Stimulated activated naive B cell treated with anti-CD40 and anti-IgM and Interleukin-4, amounts not matched to agents 10 μg/mL and 1 μg/mL and 100 μg/mL, for 72 hours (primary cell): ENCODE results near the gene KHSRP.

Experiments
- ATAC-seq, 2 donors: fragments of 150-1000 bp; cut with Tn5 transposase; replicated peaks; 2 replicates each; pipeline ENCODE4 v1.10.0; 2021; ENCODE audit warnings: moderate library complexity in 1 of 2
- DNase-seq: peaks from one replicate; pipeline ENCODE4 v3.0.0; 2021
- H3K27ac Mint-ChIP-seq: one replicate; pipeline ENCODE4 v1.8.0; 2022; ENCODE audit warnings: mild to moderate bottlenecking, mixed read lengths
- H3K27me3 Mint-ChIP-seq, 2 donors: one replicate each; pipeline ENCODE4 v1.8.0; 2022; ENCODE audit warnings: mixed read lengths in 2 of 2
- H3K36me3 Mint-ChIP-seq, 2 donors: one replicate each; pipeline ENCODE4 v1.8.0; 2022; ENCODE audit warnings: mixed read lengths in 2 of 2, mild to moderate bottlenecking in 1 of 2
- H3K4me1 Mint-ChIP-seq, 2 donors: one replicate each; pipeline ENCODE4 v1.8.0; 2022; ENCODE audit warnings: mixed read lengths in 2 of 2, mild to moderate bottlenecking in 1 of 2
- H3K4me3 Mint-ChIP-seq, 2 donors: one replicate each; pipeline ENCODE4 v1.8.0; 2022; ENCODE audit warnings: mild to moderate bottlenecking in 2 of 2, mixed read lengths in 2 of 2, moderate library complexity in 1 of 2
- H3K9me3 Mint-ChIP-seq, 2 donors: one replicate each; pipeline ENCODE4 v1.8.0; 2022; ENCODE audit warnings: mixed read lengths in 2 of 2, mild to moderate bottlenecking in 1 of 2

The KHSRP gene

DNA sequence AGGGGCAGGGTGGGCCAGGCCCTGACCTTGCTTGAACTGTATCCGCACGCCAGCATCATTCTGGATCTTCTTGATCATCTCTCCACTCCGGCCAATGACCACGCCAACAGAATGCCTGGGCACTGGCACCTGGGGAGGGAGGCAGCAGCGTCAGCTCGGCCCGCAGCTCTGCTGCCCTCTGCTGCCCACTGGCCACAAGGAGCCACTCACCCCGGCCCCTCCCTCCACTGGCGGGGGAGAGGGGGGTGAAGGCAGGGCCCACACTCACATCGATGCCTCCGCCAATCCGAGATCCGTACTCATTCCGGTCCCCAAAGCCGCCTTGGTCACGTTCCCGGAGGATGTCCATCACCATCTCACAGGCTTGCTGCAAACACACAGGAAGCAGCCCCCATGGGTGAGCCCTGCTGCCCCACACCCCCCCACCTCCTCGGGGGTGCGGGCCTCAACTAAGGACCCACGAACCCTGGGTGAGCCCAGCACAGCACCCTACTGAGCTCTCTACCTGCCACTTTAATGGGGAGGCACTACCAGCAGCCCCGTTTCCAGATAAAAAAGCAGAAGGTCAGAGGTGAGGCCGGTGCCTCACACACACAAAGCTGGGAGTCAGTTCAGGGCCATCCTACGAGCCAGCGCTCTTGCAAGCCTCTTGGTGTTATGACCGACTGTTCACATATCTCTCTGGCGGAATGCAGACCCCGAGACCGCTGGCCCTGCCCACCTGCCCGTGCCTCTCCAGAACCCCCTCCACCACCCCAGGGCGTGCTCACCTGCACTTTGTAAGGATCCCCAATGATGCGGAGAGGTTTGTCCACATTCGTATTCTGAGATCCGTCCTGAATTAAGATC, 6.7 kb downstream of the KHSRP start:
- H3K4me1 Mint-ChIP-seq: peaks cover 9 to 27% of the 10 kb centered on the region in 2 donors
- no peak overlapping the region for H3K27ac Mint-ChIP-seq
- ATAC-seq: no peak
- H3K36me3 Mint-ChIP-seq: peaks cover 49 to 68% of the 10 kb centered on the region in 2 donors
- no peak for DNase-seq
- no peaks in the 10 kb centered on the region for H3K27me3 Mint-ChIP-seq
- H3K9me3 Mint-ChIP-seq: no peaks in the 10 kb centered on the region
- no peak overlapping the region for H3K4me3 Mint-ChIP-seq

DNA sequence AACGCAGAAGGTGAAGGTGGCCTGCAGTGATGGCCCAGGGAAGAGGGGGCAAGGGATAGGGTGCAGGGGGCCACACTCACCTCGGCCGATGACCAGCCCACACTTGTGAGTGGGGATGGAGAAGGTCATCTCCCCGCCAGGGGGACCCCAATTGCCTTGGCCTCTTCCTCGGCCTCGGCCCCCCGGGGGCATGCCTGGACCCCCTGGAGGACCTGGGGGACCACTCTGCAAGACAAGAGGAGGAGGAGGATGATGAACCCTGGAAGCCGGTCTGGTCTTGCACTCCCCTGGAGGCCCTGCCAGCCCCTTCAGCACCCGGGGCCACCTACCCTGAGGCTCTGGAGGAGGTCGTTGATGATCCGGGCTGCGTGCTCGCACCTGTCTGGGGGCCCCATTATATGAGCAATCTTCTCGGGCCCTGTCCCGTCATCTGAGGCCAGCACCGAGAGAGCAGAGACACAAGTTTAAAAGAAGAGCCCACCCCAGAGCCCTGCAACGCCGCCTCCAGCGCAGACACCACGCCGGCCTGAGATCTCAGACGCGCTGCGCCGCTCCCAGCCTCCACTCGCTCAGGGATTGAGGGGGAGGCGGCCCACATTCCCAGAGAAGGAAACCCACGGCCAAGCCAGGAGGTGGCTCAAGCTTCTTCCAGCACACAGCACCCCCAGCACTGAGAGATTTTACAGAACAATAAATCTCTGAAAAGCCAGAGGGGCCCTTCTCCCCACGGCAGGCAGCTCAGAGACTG, 7.8 kb downstream of the KHSRP start:
- Mint-ChIP-seq H3K4me3 (no peak overlapping the region), H3K4me1 (peaks cover 3 to 16% of the 10 kb centered on the region in 2 donors), H3K9me3 (no peaks in the 10 kb centered on the region), H3K27ac (no peak overlapping the region), H3K27me3 (no peaks in the 10 kb centered on the region), H3K36me3 (peaks cover 47 to 69% of the 10 kb centered on the region in 2 donors)
- no peak for DNase-seq
- ATAC-seq: no peak

GRCh38 chr19:6415591-6416190, 8.9 kb downstream of the KHSRP start:
- DNase-seq (no peak), ATAC-seq (no peak)
- H3K4me1 Mint-ChIP-seq: peaks cover 0 to 5% of the 10 kb centered on the region in 2 donors
- H3K27me3 Mint-ChIP-seq: no peaks in the 10 kb centered on the region
- H3K27ac Mint-ChIP-seq: peak overlapping the region; percentile 31
- peaks cover 43 to 63% of the 10 kb centered on the region in 2 donors for H3K36me3 Mint-ChIP-seq
- H3K4me3 Mint-ChIP-seq: no peak overlapping the region
- no peaks in the 10 kb centered on the region for H3K9me3 Mint-ChIP-seq

DNA sequence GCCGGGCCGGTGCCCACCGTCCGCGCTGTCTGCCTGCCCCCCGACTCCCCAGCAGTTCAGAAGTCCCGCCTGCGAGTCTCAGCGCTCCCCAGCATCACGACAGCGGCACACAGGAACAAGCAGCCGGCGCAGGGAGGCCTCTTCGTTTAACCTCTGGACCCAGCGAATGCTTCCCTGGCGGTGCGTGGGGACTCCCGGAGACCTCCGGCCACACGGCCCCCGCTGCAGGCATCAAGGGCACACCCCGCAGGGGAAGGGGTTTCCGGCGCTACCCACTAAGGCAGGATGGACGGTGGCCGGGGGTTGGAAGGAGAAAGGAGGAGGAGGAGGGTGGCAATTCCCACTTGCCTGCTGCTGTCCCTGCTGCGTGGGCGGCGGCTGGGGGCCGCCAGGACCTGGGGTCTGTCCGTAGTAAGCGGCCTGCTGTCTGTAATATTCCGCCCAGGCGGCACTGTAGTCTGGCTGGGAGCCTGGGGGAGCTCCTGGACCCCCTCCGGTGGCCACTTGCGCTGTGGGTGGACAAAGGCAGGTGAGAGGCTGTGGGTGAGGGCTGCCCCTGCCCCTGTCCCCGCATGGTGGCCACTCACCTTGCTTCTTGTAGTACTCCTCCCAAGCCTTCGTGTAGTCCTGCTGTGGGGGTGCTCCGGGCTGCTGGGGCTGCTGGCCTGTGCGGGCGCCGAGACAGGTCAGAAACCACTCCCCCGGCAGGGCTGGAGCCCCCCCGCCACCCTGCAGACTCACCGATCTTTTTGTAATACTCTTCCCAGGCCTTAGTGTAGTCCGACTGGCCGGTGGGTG, 9.6 kb downstream of the KHSRP start:
- ATAC-seq (no peak), DNase-seq (no peak)
- Mint-ChIP-seq H3K27ac (peak overlapping the region; percentile 5), H3K27me3 (no peaks in the 10 kb centered on the region), H3K9me3 (no peaks in the 10 kb centered on the region), H3K4me1 (peaks cover 0 to 2% of the 10 kb centered on the region in 2 donors), H3K4me3 (no peak overlapping the region), H3K36me3 (peaks cover 42 to 61% of the 10 kb centered on the region in 2 donors)

DNA sequence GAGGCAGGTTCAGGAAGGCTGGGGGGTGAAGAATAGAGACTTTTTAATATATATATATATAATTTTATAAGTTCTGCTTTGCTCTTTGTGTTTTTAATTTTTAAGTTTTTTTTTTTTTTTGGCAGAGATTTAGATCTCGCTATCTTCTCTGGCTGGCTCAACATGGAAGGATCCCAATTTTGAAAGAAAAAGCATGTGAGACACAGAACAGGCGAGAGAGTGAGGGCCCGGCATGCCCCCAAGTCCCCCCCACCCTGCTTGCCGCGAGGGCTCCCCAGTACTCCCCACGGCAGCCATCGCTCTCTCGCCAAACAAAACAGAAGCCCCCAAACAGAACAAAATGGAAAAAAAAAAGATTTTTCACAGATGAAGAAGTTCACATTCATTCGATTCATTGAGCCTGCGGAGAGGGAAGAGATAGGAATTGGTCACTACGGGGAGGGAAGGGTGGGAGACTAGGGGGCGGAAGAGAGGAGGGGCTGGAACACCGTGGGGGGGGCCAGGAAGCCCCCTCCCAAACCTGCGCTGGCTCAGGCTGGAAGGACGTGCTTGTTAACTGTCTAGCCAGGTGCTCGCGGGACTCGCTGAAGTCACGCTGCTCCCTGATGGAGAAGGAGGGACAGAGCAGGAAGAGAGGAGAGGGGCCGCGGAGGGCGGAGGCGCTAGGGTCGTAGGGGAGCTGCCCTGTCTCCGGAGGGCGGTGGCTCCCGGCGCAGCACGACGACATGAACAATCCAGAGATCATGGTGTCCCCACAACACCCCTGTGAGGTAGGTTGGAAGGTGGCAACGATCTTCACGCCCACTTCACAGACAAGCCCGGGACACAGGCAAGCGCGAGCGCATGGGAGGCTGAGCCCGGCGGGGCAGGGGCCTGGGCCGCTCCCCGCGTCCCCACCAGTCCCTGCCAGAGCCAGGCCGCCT, 10.6 kb downstream of the KHSRP start:
- H3K4me3 Mint-ChIP-seq: no peak overlapping the region
- ATAC-seq: no peak
- no peak overlapping the region for H3K27ac Mint-ChIP-seq
- no peaks in the 10 kb centered on the region for H3K27me3 Mint-ChIP-seq
- no peaks in the 10 kb centered on the region for H3K4me1 Mint-ChIP-seq
- no peaks in the 10 kb centered on the region for H3K9me3 Mint-ChIP-seq
- peaks cover 35 to 52% of the 10 kb centered on the region in 2 donors for H3K36me3 Mint-ChIP-seq
- DNase-seq: no peak

DNA sequence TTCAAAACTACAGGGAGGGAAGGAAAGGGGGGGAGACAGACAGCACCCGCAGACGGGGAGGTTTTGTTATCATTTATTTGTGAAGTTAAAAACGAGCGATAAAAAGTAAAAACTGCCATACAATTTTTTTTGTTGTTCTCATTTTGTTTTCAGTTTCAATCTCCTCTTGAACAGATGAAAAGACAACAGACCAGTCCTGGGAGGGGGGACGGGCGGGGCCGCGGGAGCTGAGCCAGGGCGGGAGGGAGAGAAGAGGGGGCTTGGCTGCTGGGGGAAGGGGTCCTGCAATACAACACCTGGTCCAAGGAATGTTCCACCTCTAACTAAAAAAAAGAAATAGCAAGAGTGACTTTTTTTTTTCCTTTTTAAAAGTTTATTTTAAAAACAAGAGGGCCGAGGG, 11.3 kb downstream of the KHSRP start:
- Mint-ChIP-seq H3K27ac (no peak overlapping the region), H3K4me1 (no peaks in the 10 kb centered on the region), H3K4me3 (no peak overlapping the region), H3K36me3 (peaks cover 32 to 45% of the 10 kb centered on the region in 2 donors), H3K27me3 (no peaks in the 10 kb centered on the region), H3K9me3 (no peaks in the 10 kb centered on the region)
- no peak for ATAC-seq
- no peak for DNase-seq

DNA sequence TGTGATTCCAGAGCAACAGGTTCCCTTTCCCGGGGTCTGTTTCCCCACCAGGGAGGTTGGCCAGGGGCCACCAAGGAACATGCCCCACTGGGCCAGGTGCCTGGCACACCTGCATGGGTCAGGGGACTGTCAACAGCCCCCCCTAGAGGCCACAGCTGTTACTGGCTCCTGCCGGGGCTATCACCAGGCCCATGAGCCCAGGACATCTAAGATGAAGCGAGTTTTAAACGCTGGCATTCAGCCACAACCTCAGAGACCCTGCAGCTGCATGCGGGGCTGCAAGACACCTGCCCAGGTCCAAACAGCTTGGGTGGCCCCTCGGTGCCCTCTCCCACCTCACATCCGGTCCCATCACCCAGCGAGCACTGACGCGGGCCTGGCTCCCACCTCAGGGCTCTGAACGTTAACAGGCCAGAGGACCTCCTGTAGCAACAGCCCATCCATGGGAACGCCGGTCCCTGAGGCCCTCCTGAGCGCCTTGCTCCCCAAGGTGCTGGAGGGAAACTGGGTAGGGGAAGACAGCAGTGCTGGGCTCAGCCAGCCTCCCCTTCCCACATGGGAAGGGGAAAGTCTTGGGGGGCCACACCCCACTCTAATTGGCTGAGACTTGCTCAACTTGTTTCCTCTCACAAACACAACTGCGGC, 12.0 kb downstream of the KHSRP start:
- peak; percentile 72 to 76 for ATAC-seq

GRCh38 chr19:6412061-6412446, 12.6 kb downstream of the KHSRP start:
- ATAC-seq (peak; percentile 29 to 33), DNase-seq (no peak)
- peak overlapping the region; percentile 51 for H3K27ac Mint-ChIP-seq
- H3K36me3 Mint-ChIP-seq: peaks cover 28 to 37% of the 10 kb centered on the region in 2 donors
- no peaks in the 10 kb centered on the region for H3K9me3 Mint-ChIP-seq
- no peaks in the 10 kb centered on the region for H3K27me3 Mint-ChIP-seq
- no peak overlapping the region for H3K4me3 Mint-ChIP-seq
- H3K4me1 Mint-ChIP-seq: no peaks in the 10 kb centered on the region

More for the DNA sequence above, 12.0 kb downstream of the KHSRP start:
- no peak overlapping the region for H3K4me3 Mint-ChIP-seq
- H3K9me3 Mint-ChIP-seq: no peaks in the 10 kb centered on the region
- peaks cover 29 to 40% of the 10 kb centered on the region in 2 donors for H3K36me3 Mint-ChIP-seq
- no peaks in the 10 kb centered on the region for H3K4me1 Mint-ChIP-seq
- H3K27ac Mint-ChIP-seq: no peak overlapping the region
- no peaks in the 10 kb centered on the region for H3K27me3 Mint-ChIP-seq
- no peak for DNase-seq

DNA sequence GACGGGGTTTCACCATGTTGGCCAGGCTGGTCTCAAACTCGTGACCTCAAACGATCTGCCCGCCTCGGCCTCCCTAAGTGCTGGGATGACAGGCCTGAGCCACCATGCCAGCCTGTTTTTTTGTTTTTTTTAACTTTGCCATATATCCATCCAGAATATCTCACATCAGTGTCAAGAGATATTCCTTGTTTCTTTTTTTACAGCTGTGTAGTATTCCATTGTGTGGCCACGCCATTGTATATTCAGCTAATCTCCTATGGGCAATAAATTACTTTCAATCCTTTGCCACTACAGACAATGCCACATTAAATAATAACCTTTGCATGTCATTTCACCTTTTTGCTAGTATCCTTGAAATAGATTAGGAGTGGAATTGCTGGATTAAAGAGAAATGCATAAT, 15.3 kb downstream of the KHSRP start:
- no peak for DNase-seq
- Mint-ChIP-seq H3K36me3 (peaks cover 11 to 16% of the 10 kb centered on the region in 2 donors), H3K27ac (no peak overlapping the region), H3K9me3 (no peaks in the 10 kb centered on the region), H3K4me3 (no peak overlapping the region), H3K4me1 (no peaks in the 10 kb centered on the region), H3K27me3 (no peaks in the 10 kb centered on the region)
- no peak for ATAC-seq

DNA sequence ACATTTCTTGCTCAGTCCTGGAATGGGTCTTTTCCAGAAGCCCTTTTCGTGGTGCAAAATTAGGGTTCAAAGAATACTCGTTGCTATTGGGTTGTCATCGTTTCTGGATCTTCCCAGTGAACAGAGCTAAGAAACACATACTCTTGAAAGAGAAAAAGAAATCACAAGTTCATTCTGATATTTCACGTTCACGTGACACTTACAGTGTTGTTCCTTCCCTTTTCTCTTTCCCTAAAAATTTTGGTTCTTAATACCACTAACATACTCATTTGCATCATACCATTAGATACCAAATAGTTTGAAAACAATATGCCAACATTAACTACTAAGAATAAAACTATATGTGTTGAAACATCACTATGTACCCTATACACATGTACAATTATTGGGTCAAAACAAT, 18.2 kb downstream of the KHSRP start:
- no peaks in the 10 kb centered on the region for H3K4me1 Mint-ChIP-seq
- no peaks in the 10 kb centered on the region for H3K9me3 Mint-ChIP-seq
- no peak for ATAC-seq
- no peak overlapping the region for H3K27ac Mint-ChIP-seq
- DNase-seq: no peak
- H3K4me3 Mint-ChIP-seq: no peak overlapping the region
- H3K36me3 Mint-ChIP-seq: no peaks in the 10 kb centered on the region
- no peaks in the 10 kb centered on the region for H3K27me3 Mint-ChIP-seq

DNA sequence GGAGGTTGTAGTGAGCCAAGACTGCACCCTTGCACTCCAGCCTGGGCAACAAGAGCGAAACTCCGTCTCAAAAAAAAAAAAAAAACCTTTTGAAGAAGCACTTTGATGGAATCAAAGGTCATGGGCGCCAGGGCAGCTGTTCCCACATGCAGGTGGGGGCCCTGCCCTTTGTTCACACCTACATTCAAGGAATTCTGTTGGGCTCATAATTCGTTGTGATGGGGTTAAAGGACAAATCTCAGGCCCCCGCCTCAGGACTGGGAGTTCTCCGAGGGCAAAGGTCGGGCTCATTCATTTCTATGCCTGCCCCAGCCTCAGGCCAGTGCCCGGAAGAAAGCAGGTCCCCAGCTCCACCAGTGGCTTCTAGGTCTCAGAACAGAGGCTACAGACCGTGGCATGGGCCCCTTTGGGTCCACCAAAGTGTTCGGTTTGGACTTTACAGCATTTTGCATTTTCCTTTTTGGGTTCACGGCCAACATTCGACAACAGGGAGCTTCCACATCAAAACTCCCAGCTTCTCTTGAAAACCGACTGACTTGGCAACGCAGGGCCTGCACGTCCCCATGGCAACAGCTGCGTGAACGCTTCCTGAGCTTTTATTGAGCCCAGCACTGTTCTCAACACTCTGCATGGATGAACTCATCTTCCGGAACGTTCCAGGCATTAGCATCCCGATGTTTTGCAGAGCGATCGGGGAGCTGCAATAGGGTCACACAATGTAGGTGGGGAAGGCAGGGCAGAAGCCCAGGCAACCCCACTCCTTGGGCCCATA, 21.6 kb downstream of the KHSRP start:
- DNase-seq (no peak), ATAC-seq (no peak)
- no peaks in the 10 kb centered on the region for H3K27me3 Mint-ChIP-seq
- H3K27ac Mint-ChIP-seq: no peak overlapping the region
- no peaks in the 10 kb centered on the region for H3K4me1 Mint-ChIP-seq
- no peaks in the 10 kb centered on the region for H3K36me3 Mint-ChIP-seq
- H3K4me3 Mint-ChIP-seq: no peak overlapping the region
- H3K9me3 Mint-ChIP-seq: no peaks in the 10 kb centered on the region

GRCh38 chr19:6402058-6402457, 22.6 kb downstream of the KHSRP start:
- DNase-seq (no peak), ATAC-seq (no peak)
- H3K9me3 Mint-ChIP-seq: no peaks in the 10 kb centered on the region
- H3K27me3 Mint-ChIP-seq: no peaks in the 10 kb centered on the region
- no peak overlapping the region for H3K27ac Mint-ChIP-seq
- H3K4me3 Mint-ChIP-seq: no peak overlapping the region
- H3K36me3 Mint-ChIP-seq: no peaks in the 10 kb centered on the region
- H3K4me1 Mint-ChIP-seq: no peaks in the 10 kb centered on the region
